Tibial nerve (tissue), 4 donors: ENCODE measurements around the gene MBD3. TPM values are rescaled to one million over a fixed set of nuclear protein-coding genes. Genes with fewer than 3 reads are reported as not detected.
A peak's percentile ranks its signal among the peaks of the same experiment; 100 is the strongest.

Source experiments
- DNase-seq, 2 donors: peaks; one replicate each; pipeline ENCODE4 v3.0.0-alpha.2; 2019; ENCODE audit warnings: low spot score in 2 of 2
- H3K27ac ChIP-seq, 4 donors: fragments of 200-600 bp; sonication (generic) in 3 of 4; one replicate each; pipeline ENCODE4 v1.5.1; 2017 to 2019; ENCODE audit warnings: mild to moderate bottlenecking in 1 of 4
- H3K27me3 ChIP-seq, 2 donors: fragments of 200-600 bp; sonication (generic) in 1 of 2; one replicate each; pipeline versions ENCODE4 v1.5.1 to v1.6.0; 2017 to 2019
- H3K36me3 ChIP-seq, 3 donors: fragments of 200-600 bp; sonication (generic); one replicate each; pipeline ENCODE4 v1.5.1; 2018 to 2019
- H3K4me1 ChIP-seq, 4 donors: fragments of 200-600 bp; sonication (generic) in 3 of 4; one replicate each; pipeline ENCODE4 v1.5.1; 2017 to 2019
- H3K4me3 ChIP-seq, 4 donors: fragments of 200-600 bp; sonication (generic) in 3 of 4; one replicate each; pipeline ENCODE4 v1.5.1; 2017 to 2019; ENCODE audit warnings: mild to moderate bottlenecking in 1 of 4, moderate library complexity in 1 of 4
- H3K9me3 ChIP-seq, 4 donors: fragments of 200-600 bp; sonication (generic) in 3 of 4; one replicate each; pipeline ENCODE4 v1.5.1; 2017 to 2019
- EP300 ChIP-seq, 2 donors: sonication (generic); formaldehyde crosslinking; IDR thresholded peaks; one replicate each; pipeline ENCODE4 v1.6.1; 2017; ENCODE audit warnings: antibody characterized with exemption in 2 of 2, mild to moderate bottlenecking in 1 of 2
- POLR2A ChIP-seq, 2 donors: fragments of 450-650 bp; IDR thresholded peaks; one replicate each; pipeline ENCODE4 v1.6.1; 2017; ENCODE audit warnings: antibody characterized with exemption in 2 of 2, mild to moderate bottlenecking in 2 of 2, moderate library complexity in 2 of 2
- WGBS, 2 donors: methylation state at CpG; one replicate each; pipeline ENCODE4 v1.1.5; 2018; 5-methylcytosine and 5-hydroxymethylcytosine counted together
- small RNA-seq: library from RNA; depleted of rRNA; stranded (forward); fragments of <200 nt; gene quantifications from one replicate; pipeline ENCODE3, GENCODE V24; 2016
- total RNA-seq, 4 donors: library from RNA; depleted of rRNA; stranded (reverse); fragments of >200 nt; gene quantifications; one replicate each; pipeline ENCODE4 v1.1.0, GENCODE V29; 2016
- TF ChIP-seq, protein P1 (sequence below), 5 experiments: fragments of 200-600 bp in 3 of 5; fragments of 450-650 bp in 2 of 5; sonication (generic) in 3 of 5; IDR thresholded peaks; one replicate each; pipeline ENCODE4 v1.5.1; 2016 to 2019; ENCODE audit warnings: antibody characterized with exemption in 5 of 5, mild to moderate bottlenecking in 3 of 5, moderate library complexity in 2 of 5

MBD3 gene
- total RNA-seq, 4 donors from 2014 or later = 62.9 to 144 (median 91.4) TPM

DNA sequence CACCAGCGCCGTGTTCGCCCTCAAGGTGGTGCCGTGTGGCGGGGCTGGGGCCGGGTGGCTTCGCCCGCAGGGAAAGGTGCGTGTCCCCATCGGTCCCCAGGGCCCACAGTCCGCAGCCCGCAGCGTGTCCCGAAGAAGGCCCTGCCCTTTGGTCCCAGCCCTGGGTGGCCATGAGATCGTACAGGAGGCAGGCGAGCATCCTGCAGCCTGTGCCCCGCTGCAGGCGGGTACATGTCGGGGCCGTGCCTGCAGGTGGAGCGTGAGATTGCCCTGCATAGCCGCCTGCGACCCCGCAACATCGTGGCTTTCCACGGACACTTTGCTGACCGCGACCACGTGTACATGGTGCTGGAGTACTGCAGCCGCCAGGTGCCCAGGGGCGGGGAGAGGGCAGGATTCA, 67.3 kb downstream of the MBD3 start:
- H3K9me3 ChIP-seq = no peaks in the 10 kb centered on the region
- H3K4me1 ChIP-seq = peaks cover 0 to 21% (median 0%) of the 10 kb centered on the region in 4 donors
- TF ChIP-seq POLR2A (IDR thresholded peaks at IDR 0.05) (no peak), EP300 (IDR thresholded peaks at IDR 0.05) (no peak)
- TF ChIP-seq, protein P1, sequence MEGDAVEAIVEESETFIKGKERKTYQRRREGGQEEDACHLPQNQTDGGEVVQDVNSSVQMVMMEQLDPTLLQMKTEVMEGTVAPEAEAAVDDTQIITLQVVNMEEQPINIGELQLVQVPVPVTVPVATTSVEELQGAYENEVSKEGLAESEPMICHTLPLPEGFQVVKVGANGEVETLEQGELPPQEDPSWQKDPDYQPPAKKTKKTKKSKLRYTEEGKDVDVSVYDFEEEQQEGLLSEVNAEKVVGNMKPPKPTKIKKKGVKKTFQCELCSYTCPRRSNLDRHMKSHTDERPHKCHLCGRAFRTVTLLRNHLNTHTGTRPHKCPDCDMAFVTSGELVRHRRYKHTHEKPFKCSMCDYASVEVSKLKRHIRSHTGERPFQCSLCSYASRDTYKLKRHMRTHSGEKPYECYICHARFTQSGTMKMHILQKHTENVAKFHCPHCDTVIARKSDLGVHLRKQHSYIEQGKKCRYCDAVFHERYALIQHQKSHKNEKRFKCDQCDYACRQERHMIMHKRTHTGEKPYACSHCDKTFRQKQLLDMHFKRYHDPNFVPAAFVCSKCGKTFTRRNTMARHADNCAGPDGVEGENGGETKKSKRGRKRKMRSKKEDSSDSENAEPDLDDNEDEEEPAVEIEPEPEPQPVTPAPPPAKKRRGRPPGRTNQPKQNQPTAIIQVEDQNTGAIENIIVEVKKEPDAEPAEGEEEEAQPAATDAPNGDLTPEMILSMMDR (IDR thresholded peaks at IDR 0.05) = no peak
- H3K36me3 ChIP-seq = no peaks in the 10 kb centered on the region
- no peak for DNase-seq
- H3K27ac ChIP-seq = no peak overlapping the region
- 64 to 66% methylated on average over 11 to 30 of the region's 31 CpGs for WGBS, 2 donors
- no peak overlapping the region for H3K4me3 ChIP-seq
- peaks cover 0 to 62% of the 10 kb centered on the region in 2 donors for H3K27me3 ChIP-seq

DNA sequence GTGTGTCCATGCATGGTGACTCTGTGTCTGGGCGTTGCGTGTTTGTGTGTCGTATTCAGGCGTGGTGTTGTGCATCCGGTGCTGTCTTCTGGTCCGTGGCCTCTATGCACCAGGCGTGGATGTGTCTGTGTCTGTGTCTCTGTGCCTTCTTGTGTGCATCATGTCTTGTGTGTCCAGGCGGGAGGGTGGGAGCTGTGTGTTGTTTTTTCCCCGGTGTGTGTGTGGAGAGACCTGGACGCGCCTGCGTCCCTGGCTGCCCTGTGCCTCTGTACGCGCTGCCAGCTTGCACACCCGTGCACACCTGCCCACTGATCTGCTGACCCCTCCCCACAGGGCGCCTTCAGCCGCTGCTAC, 67.7 kb downstream of the MBD3 start:
- no peak for DNase-seq
- H3K27ac ChIP-seq = no peak overlapping the region
- no peaks in the 10 kb centered on the region for H3K9me3 ChIP-seq
- 55 to 56% methylated on average over 14 to 17 of the region's 17 CpGs for WGBS, 2 donors
- H3K36me3 ChIP-seq = no peaks in the 10 kb centered on the region
- no peak overlapping the region for H3K4me3 ChIP-seq
- H3K27me3 ChIP-seq = peaks cover 0 to 62% of the 10 kb centered on the region in 2 donors
- H3K4me1 ChIP-seq = peaks cover 0 to 21% (median 0%) of the 10 kb centered on the region in 4 donors
- TF ChIP-seq, protein P1 (IDR thresholded peaks at IDR 0.05) = no peak
- TF ChIP-seq EP300 (IDR thresholded peaks at IDR 0.05) (no peak), POLR2A (IDR thresholded peaks at IDR 0.05) (no peak)

DNA sequence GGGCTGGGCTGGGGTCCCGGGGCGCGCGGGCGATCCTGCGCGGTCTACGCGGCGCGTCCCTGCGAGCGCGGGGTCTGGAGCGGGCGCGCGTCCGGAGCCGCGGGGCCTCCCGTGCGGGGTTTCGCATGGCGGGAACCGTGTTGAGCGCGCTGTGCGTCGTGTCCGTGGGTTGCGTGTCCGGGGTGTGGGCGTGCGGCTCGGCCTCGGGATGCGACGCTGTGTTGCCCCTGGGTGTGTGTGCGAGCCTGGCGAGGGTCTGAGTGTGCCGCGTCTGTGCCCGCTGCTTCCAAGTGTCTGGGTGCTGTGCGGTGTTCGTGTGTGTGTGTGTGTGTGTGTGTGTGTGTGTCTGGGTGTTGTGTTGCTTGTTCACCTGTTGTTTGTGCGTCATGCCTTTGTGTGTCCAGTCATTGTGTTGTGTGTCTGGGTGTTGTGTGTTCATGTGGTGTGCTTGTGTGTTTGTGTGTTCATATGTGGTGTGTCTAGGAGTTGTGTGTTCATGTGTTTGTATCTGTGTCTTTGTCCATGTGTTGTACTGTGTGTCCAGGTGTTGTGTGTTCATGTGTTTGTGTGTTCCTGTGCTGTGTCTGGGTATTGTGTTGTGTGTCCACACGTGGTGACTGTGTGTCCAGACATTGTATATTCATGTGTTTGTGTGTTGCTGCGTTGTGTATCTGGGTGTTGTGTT, 68.2 kb downstream of the MBD3 start:
- H3K4me3 ChIP-seq = peak overlapping the region in 2 of 4 donors; percentile 10 to 43
- H3K27ac ChIP-seq = no peak overlapping the region
- H3K4me1 ChIP-seq = peaks cover 0 to 21% (median 0%) of the 10 kb centered on the region in 4 donors
- 8 to 45% methylated on average over 3 to 42 of the region's 49 CpGs for WGBS, 2 donors
- H3K36me3 ChIP-seq = no peaks in the 10 kb centered on the region
- H3K9me3 ChIP-seq = no peaks in the 10 kb centered on the region
- DNase-seq = no peak
- H3K27me3 ChIP-seq = peaks cover 0 to 58% of the 10 kb centered on the region in 2 donors
- no peak for TF ChIP-seq POLR2A (IDR thresholded peaks at IDR 0.05)
- TF ChIP-seq EP300 (IDR thresholded peaks at IDR 0.05) = no peak

Small RNA genes within 50 kb of the gene (small RNA-seq; reads per million reads assigned to genes)
- gene AC005943.2 (not detected), gene RN7SL477P (not detected), gene RNU6-1223P (not detected)

Other genes with a start within 250 kb of the MBD3 start
- 100 to 1,000 TPM; 146 to 162 (median 151) TPM for gene NDUFS7, start 209.0 kb downstream of the MBD3 start, total RNA-seq
- gene GAMT, start 191.3 kb downstream of the MBD3 start, total RNA-seq = 100 to 1,000 TPM in 2 of 4 donors, 10 to 100 TPM in 2; 43.8 to 120 (median 94.4) TPM
- 10 to 100 TPM; 34.3 to 68.4 (median 61.0) TPM for gene DAZAP1, start 185.3 kb downstream of the MBD3 start, total RNA-seq
- 1,000 to 10,000 TPM; 4,239 to 4,988 (median 4,337) TPM for gene RPS15, start 154.5 kb downstream of the MBD3 start, total RNA-seq
- 10 to 100 TPM in 1 of 4 donors, 1 to 10 TPM in 3; 1.7 to 10.2 (median 4.2) TPM for gene APC2, start 142.7 kb downstream of the MBD3 start, total RNA-seq
- gene C19orf25, start 113.7 kb downstream of the MBD3 start, total RNA-seq = 10 to 100 TPM; 22.4 to 47.4 (median 33.8) TPM
- gene PCSK4, start 102.5 kb downstream of the MBD3 start, total RNA-seq = 1 to 10 TPM; 1.3 to 4.9 (median 2.2) TPM
- 1 to 10 TPM; 1.2 to 4.6 (median 2.9) TPM for gene REEP6, start 101.7 kb downstream of the MBD3 start, total RNA-seq
- gene ADAMTSL5, start 79.8 kb downstream of the MBD3 start, total RNA-seq = 10 to 100 TPM; 17.4 to 54.8 (median 42.6) TPM
- 1 to 10 TPM in 2 of 4 donors, under 1 TPM in 2; 0.21 to 6.3 (median 1.1) TPM for gene PLK5, start 68.8 kb downstream of the MBD3 start, total RNA-seq
- 10 to 100 TPM; 19.4 to 32.7 (median 27.4) TPM for gene MEX3D, start 24.5 kb downstream of the MBD3 start, total RNA-seq
- gene UQCR11, start 12.6 kb upstream of the MBD3 start, total RNA-seq = 10 to 100 TPM; 58.8 to 95.7 (median 66.0) TPM
- 100 to 1,000 TPM in 1 of 4 donors, 10 to 100 TPM in 3; 23.4 to 299 (median 37.3) TPM for gene TCF3, start 59.8 kb upstream of the MBD3 start, total RNA-seq
- not detected for gene ONECUT3, start 160.6 kb upstream of the MBD3 start, total RNA-seq
- 1 to 10 TPM in 2 of 4 donors, under 1 TPM in 2; 0.21 to 2.4 (median 1.2) TPM for gene ATP8B3, start 219.4 kb upstream of the MBD3 start, total RNA-seq